Measurements from ENCODE around the gene RPSA. TPM values are rescaled to one million over a fixed set of nuclear protein-coding genes. Genes with fewer than 3 reads are reported as not detected.

RPSA gene
- total RNA-seq, 1 experiment from 2014 or later: 1,987 TPM

Small RNA genes lying within 50 kb of the gene (small RNA-seq; reads per million reads assigned to genes)
- gene SNORA6 (0 reads per million in 2 experiments), gene SNORA62 (0 reads per million in 2 experiments)

Other genes starting within 250 kb of the RPSA start
- 0.03 TPM in 1 of 2 replicates, not detected in the other for gene XIRP1, start 214.1 kb upstream of the RPSA start, total RNA-seq (2014; rRNA removed; shearing (Covaris generic))
- gene CX3CR1, start 126.7 kb upstream of the RPSA start, total RNA-seq (2014; rRNA removed; shearing (Covaris generic)): not detected in 2 replicates
- not detected in 2 replicates for gene CCR8, start 77.0 kb upstream of the RPSA start, total RNA-seq (2014; rRNA removed; shearing (Covaris generic))
- gene SLC25A38, start 23.4 kb upstream of the RPSA start, total RNA-seq (2014; rRNA removed; shearing (Covaris generic)): 17.7 and 22.7 TPM in 2 replicates
- gene MOBP, start 61.0 kb downstream of the RPSA start, total RNA-seq (2014; rRNA removed; shearing (Covaris generic)): not detected in 2 replicates

All from SK-MEL-5 (cell line).